Small intestine (tissue), 7 donors: ENCODE results near the gene AQP1. TPM values are rescaled to one million over a fixed set of nuclear protein-coding genes. Genes with fewer than 3 reads are reported as not detected.

Experiments
- DNase-seq, 2 donors: peaks; one replicate each; pipeline versions ENCODE4 v3.0.0 to v3.0.0-alpha.2; 2013
- FAIRE-seq: peaks from 2 replicates; lab custom pipeline; 2012; peaks lifted over from hg19 to GRCh38; lab: Jason Lieb, UNC
- H3K27ac ChIP-seq, 3 donors: one replicate each; pipeline ENCODE4 v1.5.1; 2013; ENCODE audit warnings: low read length in 2 of 3, mild to moderate bottlenecking in 2 of 3, control low read depth in 1 of 3, inconsistent platforms in 1 of 3, low read depth in 1 of 3, moderate library complexity in 1 of 3
- H3K27me3 ChIP-seq, 3 donors: one replicate each; pipeline ENCODE4 v1.6.1; 2013; ENCODE audit warnings: low read length in 3 of 3, inconsistent platforms in 1 of 3; ENCODE audit not compliant: control insufficient read depth in 3 of 3, insufficient read depth in 3 of 3
- H3K36me3 ChIP-seq, 3 donors: one replicate each; pipeline ENCODE4 v1.6.1; 2013; ENCODE audit warnings: low read length in 3 of 3, inconsistent platforms in 1 of 3, low read depth in 1 of 3, mild to moderate bottlenecking in 1 of 3, moderate library complexity in 1 of 3; ENCODE audit not compliant: control insufficient read depth in 3 of 3, insufficient read depth in 2 of 3
- H3K4me1 ChIP-seq, 3 donors: one replicate each; pipeline ENCODE4 v1.6.1; 2013; ENCODE audit warnings: low read length in 2 of 3, inconsistent platforms in 1 of 3, low read depth in 1 of 3, mild to moderate bottlenecking in 1 of 3, moderate library complexity in 1 of 3; ENCODE audit not compliant: control insufficient read depth in 3 of 3, insufficient read depth in 2 of 3
- H3K4me3 ChIP-seq, 3 donors: one replicate each; pipeline ENCODE4 v1.5.1; 2013; ENCODE audit warnings: low read length in 3 of 3, control low read depth in 1 of 3, inconsistent platforms in 1 of 3, low read depth in 1 of 3, mild to moderate bottlenecking in 1 of 3, moderate library complexity in 1 of 3
- H3K9me3 ChIP-seq, 2 donors: one replicate each; pipeline ENCODE4 v1.6.1; 2013; ENCODE audit warnings: low read depth in 1 of 2, low read length in 1 of 2; ENCODE audit not compliant: control insufficient read depth in 2 of 2, insufficient read depth in 1 of 2
- WGBS, 3 donors: extraction: QIAGEN DNeasy Blood & Tissue Kit; methylation state at CpG; one replicate each; pipeline ENCODE4 v1.1.7; 2013; 5-methylcytosine and 5-hydroxymethylcytosine counted together
- polyA plus RNA-seq, 4 donors: library from polyadenylated mRNA; stranded (reverse) in 3 of 4; unstranded in 1 of 4; fragments of 200-250 nt in 3 of 4; fragments of 120-200 nt in 1 of 4; gene quantifications; one replicate each; pipeline versions ENCODE4 v1.2.1 to v1.2.3, GENCODE V29; 2013
- donor health status: healthy with polysubstance abuse.
- donor health status: control.
- donor health status: control.
- donor health status: Bipolar disorder and iron deficiency.
- donor health status: healthy.

The AQP1 gene
- polyA plus RNA-seq, 4 donors = 17.8 to 175 (median 31.4) TPM

DNA sequence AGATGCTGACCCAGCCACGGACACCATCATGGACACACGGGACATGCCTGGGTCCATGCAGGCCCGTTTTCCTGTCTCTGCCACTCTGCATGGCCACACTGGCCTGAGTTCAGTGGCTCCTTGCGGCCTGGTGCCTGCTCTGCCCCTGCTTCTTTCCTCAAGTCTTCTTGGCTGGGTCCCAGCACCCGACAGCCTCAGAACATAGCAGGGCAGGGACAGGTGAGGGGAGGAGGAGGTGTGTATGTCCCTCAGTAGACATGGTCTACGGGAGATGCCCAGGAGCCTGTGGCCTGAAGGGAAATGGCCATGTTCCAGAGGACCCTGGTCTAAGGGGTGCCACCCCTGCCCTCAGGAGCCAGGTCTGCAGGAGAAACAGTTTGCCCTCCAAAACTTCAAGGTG, 2.2 kb upstream of the AQP1 start:
- H3K27me3 ChIP-seq = no peaks in the 10 kb centered on the region
- H3K36me3 ChIP-seq = peaks cover 0 to 22% (median 0%) of the 10 kb centered on the region in 3 donors
- H3K4me1 ChIP-seq = peaks cover 0 to 51% (median 3%) of the 10 kb centered on the region in 3 donors
- H3K27ac ChIP-seq = no peak overlapping the region
- no peak overlapping the region for H3K4me3 ChIP-seq
- H3K9me3 ChIP-seq = no peaks in the 10 kb centered on the region
- FAIRE-seq (no peak), DNase-seq (no peak)
- 42 to 76% (median 54%) methylated on average over 6 of the region's 6 CpGs for WGBS, 3 donors

DNA sequence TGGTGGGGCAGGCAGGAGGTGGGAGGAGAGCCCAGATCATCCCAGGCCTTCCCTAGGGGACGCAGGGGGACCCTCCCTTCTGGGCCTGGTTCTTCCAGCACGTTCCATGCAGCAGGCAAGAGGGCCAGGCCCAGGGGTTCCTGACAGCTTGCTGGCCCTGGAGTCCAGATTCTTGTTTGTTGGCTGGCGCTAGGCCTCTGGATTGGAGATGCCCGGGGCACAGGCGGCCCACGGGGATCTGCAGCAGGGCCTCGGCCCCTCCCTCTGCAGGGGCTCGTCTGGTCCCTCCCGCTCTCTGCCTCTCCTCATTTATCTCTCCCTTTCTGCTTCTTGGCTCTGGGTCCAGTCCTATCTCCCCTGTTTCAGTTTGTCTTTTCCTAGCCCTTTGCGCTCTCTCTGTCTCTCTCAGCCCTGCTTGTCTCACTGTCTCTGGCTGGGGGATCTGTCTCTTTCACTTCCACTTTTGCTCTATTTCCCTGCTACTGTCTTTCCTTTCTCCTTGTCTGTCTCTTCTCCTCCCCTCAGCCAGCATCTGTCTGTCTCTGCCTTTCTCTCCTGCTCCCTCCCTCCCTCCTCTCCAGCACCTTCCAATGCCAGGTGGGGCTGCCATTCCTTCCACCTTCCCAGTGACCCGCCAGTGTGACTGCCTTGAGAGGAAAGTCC, 1.1 kb upstream of the AQP1 start:
- FAIRE-seq = no peak
- no peaks in the 10 kb centered on the region for H3K9me3 ChIP-seq
- no peak for DNase-seq
- 28 to 57% (median 44%) methylated on average over 11 of the region's 11 CpGs for WGBS, 3 donors
- peaks cover 0 to 59% (median 3%) of the 10 kb centered on the region in 3 donors for H3K4me1 ChIP-seq
- H3K4me3 ChIP-seq = no peak overlapping the region
- no peaks in the 10 kb centered on the region for H3K27me3 ChIP-seq
- H3K27ac ChIP-seq = peak overlapping the region in 2 of 3 donors; percentile 52 to 60
- peaks cover 0 to 17% (median 0%) of the 10 kb centered on the region in 3 donors for H3K36me3 ChIP-seq

DNA sequence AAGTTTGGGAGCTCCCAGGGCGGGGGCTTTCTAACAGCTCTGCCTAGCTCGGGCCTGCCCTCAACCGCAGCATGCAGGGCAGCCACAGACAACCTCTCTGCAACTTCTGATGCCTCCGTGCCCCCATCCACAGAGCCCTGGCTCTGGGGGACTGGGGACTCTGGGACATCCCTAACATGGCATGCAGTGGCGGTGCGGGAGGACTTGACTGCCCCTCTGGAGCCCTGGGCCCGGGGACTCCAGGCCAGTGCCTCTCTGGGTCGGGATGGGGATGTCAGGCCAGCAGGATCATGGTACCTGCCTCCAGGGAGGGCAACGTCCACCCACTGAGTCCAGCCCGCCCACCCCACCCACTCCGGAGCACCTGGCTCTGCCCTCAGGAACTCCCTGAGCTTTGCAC, 520 bp upstream of the AQP1 start:
- Histone ChIP-seq H3K4me1 (peaks cover 0 to 61% (median 3%) of the 10 kb centered on the region in 3 donors), H3K36me3 (peaks cover 0 to 16% (median 0%) of the 10 kb centered on the region in 3 donors), H3K27ac (peak overlapping the region in 2 of 3 donors; percentile 52 to 60), H3K27me3 (no peaks in the 10 kb centered on the region), H3K4me3 (no peak overlapping the region), H3K9me3 (no peaks in the 10 kb centered on the region)
- DNase-seq = no peak
- WGBS, 3 donors = 16 to 53% (median 34%) methylated on average over 11 of the region's 11 CpGs
- no peak for FAIRE-seq

DNA sequence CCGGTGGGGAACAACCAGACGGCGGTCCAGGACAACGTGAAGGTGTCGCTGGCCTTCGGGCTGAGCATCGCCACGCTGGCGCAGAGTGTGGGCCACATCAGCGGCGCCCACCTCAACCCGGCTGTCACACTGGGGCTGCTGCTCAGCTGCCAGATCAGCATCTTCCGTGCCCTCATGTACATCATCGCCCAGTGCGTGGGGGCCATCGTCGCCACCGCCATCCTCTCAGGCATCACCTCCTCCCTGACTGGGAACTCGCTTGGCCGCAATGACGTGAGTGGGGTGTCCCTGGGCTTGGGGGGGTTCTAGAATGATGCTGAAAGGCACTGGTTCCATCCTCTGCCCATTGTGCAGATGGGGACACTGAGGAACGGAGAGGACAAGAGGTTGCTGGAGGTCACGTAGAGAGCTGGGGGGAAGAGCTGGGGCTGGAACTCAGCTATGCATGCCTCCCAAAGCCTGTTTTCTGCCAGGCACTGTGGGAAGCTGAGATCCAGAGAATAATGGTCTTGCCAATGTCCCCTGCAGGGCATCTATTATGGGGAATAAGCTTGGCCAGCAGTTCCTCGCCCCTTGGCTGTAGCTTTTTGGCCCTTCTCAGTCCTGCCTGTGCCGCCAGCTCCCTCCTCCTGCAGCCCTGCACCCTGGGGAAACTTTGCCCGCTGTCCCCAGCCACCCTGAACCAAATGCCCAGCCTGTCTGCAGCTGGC, 523 bp downstream of the AQP1 start:
- WGBS, 3 donors = 27 to 61% (median 35%) methylated on average over 25 to 26 of the region's 26 CpGs
- DNase-seq (no peak), FAIRE-seq (no peak)
- Histone ChIP-seq H3K27me3 (no peaks in the 10 kb centered on the region), H3K4me3 (peak overlapping the region in 2 of 3 donors; percentile 24 to 37), H3K9me3 (no peaks in the 10 kb centered on the region), H3K36me3 (peaks cover 0 to 18% (median 0%) of the 10 kb centered on the region in 3 donors), H3K27ac (peak overlapping the region; percentile 56 to 96 (median 88)), H3K4me1 (peaks cover 0 to 68% (median 3%) of the 10 kb centered on the region in 3 donors)

DNA sequence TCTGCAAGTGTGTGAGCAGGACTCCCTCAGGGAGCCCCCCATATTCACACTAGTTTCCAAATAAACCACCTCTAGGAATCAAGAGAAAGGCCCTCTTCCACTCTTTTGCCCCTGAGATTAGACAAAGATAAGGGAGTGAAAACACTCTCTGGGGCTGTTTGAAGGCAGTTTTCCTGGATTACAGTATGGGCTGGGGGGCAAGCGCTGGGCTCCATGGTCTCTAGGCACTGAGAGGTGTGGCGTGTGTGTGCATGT, 1.0 kb downstream of the AQP1 start:
- H3K9me3 ChIP-seq = no peaks in the 10 kb centered on the region
- FAIRE-seq = no peak
- peak overlapping the region in 2 of 3 donors; percentile 18 to 37 for H3K4me3 ChIP-seq
- peaks cover 0 to 17% (median 0%) of the 10 kb centered on the region in 3 donors for H3K36me3 ChIP-seq
- no peak for DNase-seq
- WGBS, 3 donors = 25 to 61% (median 49%) methylated on average over 2 of the region's 2 CpGs
- H3K27me3 ChIP-seq = no peaks in the 10 kb centered on the region
- peak overlapping the region; percentile 56 to 96 (median 88) for H3K27ac ChIP-seq
- peaks cover 0 to 68% (median 3%) of the 10 kb centered on the region in 3 donors for H3K4me1 ChIP-seq

DNA sequence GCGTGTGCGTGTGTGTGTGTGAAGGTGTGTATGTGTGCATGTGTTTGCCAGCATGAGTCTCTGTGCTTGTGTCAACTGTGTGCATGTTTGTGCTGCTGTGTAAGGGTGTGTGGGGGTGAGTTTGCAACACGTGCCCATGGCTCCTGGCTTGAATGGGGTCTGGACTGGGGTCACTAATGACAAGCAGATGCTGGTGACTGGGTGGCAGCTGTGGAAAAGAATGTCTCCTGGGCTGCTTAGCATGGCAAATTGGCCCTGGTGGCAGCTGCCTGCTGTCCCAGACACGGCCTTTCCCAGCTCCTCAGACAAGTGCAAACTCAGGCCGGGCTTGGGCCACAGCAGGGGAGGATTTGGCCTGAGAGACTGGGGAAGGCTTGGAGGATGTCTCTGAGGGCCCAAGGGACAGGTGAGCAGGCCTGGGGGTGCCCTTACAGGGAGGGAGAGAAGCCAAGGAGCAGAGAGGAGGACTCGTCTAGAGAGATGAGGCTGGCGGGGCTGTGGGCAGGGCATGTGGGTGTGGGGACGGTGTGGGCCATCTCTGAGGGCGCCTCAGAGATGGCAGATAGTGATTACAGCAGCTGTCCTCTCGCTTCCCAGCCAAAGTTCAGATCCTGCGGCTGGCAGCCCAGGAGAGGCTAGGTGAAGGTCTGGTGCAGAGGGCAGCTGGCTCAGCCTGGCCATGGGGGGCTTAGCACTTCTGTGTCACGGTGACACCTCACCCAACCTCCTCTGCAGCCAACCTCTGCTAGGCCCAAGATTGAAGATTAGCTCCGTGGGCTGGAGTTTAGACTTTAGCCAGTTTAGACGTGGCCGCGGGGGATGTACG, 1.5 kb downstream of the AQP1 start:
- Histone ChIP-seq H3K9me3 (no peaks in the 10 kb centered on the region), H3K27ac (peak overlapping the region; percentile 56 to 96 (median 88)), H3K27me3 (no peaks in the 10 kb centered on the region), H3K4me3 (peak overlapping the region in 2 of 3 donors; percentile 18 to 37), H3K36me3 (peaks cover 0 to 19% (median 0%) of the 10 kb centered on the region in 3 donors), H3K4me1 (peaks cover 0 to 68% (median 3%) of the 10 kb centered on the region in 3 donors)
- WGBS, 3 donors = 19 to 57% (median 32%) methylated on average over 17 of the region's 17 CpGs
- peak; percentile 71 to 84 for DNase-seq
- no peak for FAIRE-seq

DNA sequence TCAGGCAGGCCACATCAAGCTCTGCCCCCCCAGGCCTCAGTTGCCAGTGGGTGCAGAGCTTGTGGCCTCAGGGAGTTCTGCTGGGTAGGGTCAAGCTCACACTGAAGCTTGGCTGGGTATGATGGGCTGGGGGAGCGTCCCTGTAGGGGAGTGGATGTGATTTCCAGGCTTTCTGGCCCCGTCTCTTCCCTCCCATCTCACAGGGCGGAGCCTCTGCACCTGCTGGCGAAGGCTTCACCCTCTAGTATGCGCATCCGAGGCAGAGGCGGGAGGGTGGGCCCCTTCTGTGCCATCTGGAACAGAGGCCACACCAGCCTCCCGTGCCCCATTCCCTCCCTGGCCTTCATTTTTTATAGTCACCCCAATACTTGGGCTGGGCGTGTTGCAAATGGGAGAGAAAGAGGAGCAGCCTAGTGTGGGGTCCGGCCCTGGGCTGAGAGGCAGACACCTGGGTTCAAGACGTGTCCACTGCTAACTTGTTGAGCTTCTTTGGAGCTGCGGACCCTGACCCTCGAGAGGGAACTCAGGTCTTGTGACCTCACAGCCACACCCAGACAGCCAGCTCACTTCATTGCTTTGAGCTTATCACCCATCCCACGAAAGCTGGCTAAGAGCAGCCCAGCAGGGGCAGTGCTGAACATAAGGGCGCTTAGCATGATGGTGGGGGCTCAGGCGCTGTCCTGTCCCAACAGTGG, 2.3 kb downstream of the AQP1 start:
- Histone ChIP-seq H3K27me3 (no peaks in the 10 kb centered on the region), H3K27ac (peak overlapping the region; percentile 56 to 96 (median 88)), H3K4me3 (peak overlapping the region in 2 of 3 donors; percentile 18 to 37), H3K36me3 (peaks cover 0 to 24% (median 0%) of the 10 kb centered on the region in 3 donors), H3K9me3 (no peaks in the 10 kb centered on the region), H3K4me1 (peaks cover 0 to 68% (median 3%) of the 10 kb centered on the region in 3 donors)
- DNase-seq = peak; percentile 85 to 88
- WGBS, 3 donors = 17 to 60% (median 34%) methylated on average over 16 of the region's 16 CpGs
- FAIRE-seq = no peak
